Peyer's patch (tissue), 4 donors: Measurements from ENCODE around the gene TARBP1.

Experiments
- POLR2A ChIP-seq, 2 donors: fragments of 450-650 bp; IDR thresholded peaks; one replicate each; pipeline ENCODE4 v1.5.1; 2017; ENCODE audit warnings: antibody characterized with exemption in 2 of 2, mild to moderate bottlenecking in 2 of 2, moderate library complexity in 2 of 2
- TF ChIP-seq, protein P1 (sequence below), 6 experiments: fragments of 450-650 bp in 4 of 6; fragments of 200-600 bp in 2 of 6; sonication (generic) in 1 of 6; IDR thresholded peaks; one replicate each; pipeline ENCODE4 v1.5.1; 2017 to 2019; ENCODE audit warnings: antibody characterized with exemption in 6 of 6, mild to moderate bottlenecking in 3 of 6, moderate library complexity in 1 of 6

DNA sequence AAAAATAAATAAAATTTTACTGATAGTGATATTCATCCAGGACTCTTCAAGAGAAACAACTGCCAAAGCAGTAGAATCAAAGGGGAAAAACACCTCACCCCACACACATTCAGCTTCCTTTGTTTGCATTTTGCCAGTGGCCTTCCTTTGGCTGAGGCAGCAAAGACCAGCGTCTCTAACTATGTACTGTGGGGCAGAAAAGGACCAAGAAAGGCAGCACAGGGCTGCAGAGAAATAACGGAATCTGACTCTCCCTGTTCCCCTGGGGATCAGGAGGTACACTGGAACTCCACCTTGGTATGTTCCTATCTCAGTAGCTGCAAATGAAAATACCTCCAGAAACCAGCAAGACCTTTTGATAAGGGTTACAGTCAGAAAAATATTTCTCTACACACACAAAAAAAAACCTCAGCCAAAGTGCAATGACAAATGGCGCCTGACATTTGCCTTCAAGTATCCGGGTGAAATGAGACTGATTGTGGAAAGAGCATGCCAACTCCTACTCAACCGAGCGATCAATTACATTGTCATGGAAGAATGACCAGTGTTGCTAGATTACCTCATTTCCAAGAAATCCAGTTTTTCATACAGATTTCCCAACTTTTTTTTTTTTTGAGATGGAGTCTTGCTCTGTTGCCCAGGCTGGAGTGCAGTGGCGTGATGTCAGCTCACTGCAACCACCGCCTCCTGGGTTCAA is 50.9 kb downstream of the TARBP1 start:
- TF ChIP-seq, protein P1, sequence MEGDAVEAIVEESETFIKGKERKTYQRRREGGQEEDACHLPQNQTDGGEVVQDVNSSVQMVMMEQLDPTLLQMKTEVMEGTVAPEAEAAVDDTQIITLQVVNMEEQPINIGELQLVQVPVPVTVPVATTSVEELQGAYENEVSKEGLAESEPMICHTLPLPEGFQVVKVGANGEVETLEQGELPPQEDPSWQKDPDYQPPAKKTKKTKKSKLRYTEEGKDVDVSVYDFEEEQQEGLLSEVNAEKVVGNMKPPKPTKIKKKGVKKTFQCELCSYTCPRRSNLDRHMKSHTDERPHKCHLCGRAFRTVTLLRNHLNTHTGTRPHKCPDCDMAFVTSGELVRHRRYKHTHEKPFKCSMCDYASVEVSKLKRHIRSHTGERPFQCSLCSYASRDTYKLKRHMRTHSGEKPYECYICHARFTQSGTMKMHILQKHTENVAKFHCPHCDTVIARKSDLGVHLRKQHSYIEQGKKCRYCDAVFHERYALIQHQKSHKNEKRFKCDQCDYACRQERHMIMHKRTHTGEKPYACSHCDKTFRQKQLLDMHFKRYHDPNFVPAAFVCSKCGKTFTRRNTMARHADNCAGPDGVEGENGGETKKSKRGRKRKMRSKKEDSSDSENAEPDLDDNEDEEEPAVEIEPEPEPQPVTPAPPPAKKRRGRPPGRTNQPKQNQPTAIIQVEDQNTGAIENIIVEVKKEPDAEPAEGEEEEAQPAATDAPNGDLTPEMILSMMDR (IDR thresholded peaks at IDR 0.05): no peak
- no peak for TF ChIP-seq POLR2A (IDR thresholded peaks at IDR 0.05)
